ENCODE data around the gene DDR1. TPM values are rescaled to one million over a fixed set of nuclear protein-coding genes. Genes with fewer than 3 reads are reported as not detected.

The DDR1 gene
- total RNA-seq, 4 donors from 2014 or later = 131 to 261 (median 140) TPM

- no peak for DNase-seq
- Histone ChIP-seq H3K4me1 (peaks cover 0 to 44% (median 4%) of the 10 kb centered on the region in 3 donors), H3K4me3 (peak overlapping the region in 1 of 4 donors; percentile 18), H3K27me3 (no peaks in the 10 kb centered on the region), H3K27ac (peak overlapping the region in 3 of 4 donors; percentile 56 to 67 (median 66)), H3K9me3 (peaks cover 0 to 6% (median 0%) of the 10 kb centered on the region in 3 donors), H3K36me3 (peaks cover 2 to 7% (median 3%) of the 10 kb centered on the region in 3 donors)
- WGBS, 2 donors = 20 to 34% methylated on average over 1 to 5 of the region's 8 CpGs
- intact Hi-C loops (cut with DNase I) = no loop called here
- TF ChIP-seq CTCF (IDR thresholded peaks at IDR 0.05) (no peak), POLR2A (IDR thresholded peaks at IDR 0.05) (no peak)
Measured at GRCh38 chr6:30931272-30931671, 47.0 kb downstream of the DDR1 start.

DNA sequence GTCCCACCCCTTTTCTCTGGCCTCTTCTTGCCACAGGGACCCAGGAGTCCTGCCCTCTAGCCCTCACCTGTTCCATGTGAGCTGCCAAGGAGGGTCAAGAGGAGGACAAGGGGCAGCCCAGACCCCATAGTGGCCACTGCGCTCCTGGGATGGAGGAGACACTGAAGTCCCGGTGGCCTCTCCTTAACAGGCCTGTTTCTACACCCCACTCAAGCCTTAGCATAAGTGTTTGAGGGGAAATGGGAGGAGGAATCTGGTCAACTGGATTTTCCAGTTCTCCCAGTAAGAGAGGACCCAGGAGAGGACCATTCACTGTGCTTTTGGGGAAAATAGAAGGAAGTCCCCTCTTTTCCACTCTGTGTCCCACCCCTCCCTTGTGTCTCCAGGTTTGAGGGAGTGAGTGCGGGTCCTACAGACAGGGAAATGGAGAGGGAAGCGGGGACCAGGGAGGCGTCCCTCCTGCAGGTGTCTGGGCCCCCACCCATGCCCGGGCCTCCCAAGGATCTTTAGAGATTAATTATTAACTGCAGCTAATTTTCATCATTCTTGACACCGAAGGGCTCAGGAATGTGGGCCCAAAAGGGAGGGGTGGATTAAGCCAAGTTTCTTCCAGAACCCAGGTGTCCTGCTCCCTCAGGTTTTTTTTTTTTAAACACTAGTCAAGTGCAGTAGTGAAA lies 47.8 kb downstream of the DDR1 start, which contains the start of gene SFTA2:
Gene SFTA2 (minus strand): TSS at position 202 of the 677 bp plus-strand sequence. CDS start 74 bp downstream, at position 128.
- DNase-seq = no peak
- Histone ChIP-seq H3K4me3 (peak within 1 kb of the TSS in 1 of 4 donors; percentile 18), H3K9me3 (peaks cover 0 to 6% (median 0%) of the 10 kb centered on the region in 3 donors), H3K4me1 (peaks cover 0 to 43% (median 4%) of the 10 kb centered on the region in 3 donors), H3K27ac (peak within 1 kb of the TSS in 3 of 4 donors; percentile 56 to 67 (median 66)), H3K36me3 (no peaks in the 10 kb centered on the region), H3K27me3 (no peaks in the 10 kb centered on the region)
- intact Hi-C loops (cut with DNase I) = no loop called here
- 56 to 75% methylated on average over 5 to 6 of the region's 7 CpGs for WGBS, 2 donors
- TF ChIP-seq CTCF (IDR thresholded peaks at IDR 0.05) (no peak), POLR2A (IDR thresholded peaks at IDR 0.05) (no peak)

DNA sequence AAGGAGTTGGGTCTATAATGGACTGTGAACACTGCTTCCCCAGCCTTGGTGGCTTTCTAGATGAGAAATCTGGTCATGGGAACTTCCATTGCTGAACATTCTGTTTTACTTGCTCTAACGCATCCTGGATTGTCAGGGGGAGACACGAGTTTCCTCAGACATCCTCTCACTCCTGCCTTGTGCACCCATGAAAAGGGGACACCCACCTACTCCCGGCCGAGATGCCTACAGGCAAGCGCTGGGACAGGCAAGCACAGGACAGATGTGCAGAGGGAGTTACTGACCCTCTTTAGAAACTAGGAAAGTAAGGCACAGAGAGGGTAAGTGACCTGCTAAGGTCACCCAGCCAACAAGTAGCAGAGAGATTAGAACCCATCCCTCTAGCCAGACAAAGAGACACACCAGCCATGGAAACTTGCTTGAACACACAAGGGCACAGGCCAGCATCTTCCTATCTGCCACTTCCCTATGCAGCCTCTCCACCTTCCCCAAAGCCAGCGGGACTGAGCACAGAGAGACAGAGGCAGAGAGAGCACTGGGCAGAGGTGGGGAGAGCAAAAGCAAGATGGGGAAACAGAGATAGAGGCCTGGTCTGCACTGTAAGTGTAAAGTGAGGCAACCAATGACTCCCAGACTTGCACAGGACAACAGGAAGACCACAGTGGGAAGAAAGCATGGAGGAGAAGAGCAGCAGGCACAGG lies 48.5 kb downstream of the DDR1 start:
- no peak for DNase-seq
- intact Hi-C loops (cut with DNase I) = no loop called here
- H3K27ac ChIP-seq = peak overlapping the region in 2 of 4 donors; percentile 56 to 66
- no peak overlapping the region for H3K4me3 ChIP-seq
- TF ChIP-seq CTCF (IDR thresholded peaks at IDR 0.05) (no peak), POLR2A (IDR thresholded peaks at IDR 0.05) (no peak)
- peaks cover 0 to 50% (median 6%) of the 10 kb centered on the region in 3 donors for H3K4me1 ChIP-seq
- H3K9me3 ChIP-seq = peaks cover 0 to 6% (median 0%) of the 10 kb centered on the region in 3 donors
- WGBS, 2 donors = 64 to 74% methylated on average over 3 to 6 of the region's 6 CpGs
- H3K27me3 ChIP-seq = peaks cover 0 to 1% (median 0%) of the 10 kb centered on the region in 4 donors
- H3K36me3 ChIP-seq = no peaks in the 10 kb centered on the region

DNA sequence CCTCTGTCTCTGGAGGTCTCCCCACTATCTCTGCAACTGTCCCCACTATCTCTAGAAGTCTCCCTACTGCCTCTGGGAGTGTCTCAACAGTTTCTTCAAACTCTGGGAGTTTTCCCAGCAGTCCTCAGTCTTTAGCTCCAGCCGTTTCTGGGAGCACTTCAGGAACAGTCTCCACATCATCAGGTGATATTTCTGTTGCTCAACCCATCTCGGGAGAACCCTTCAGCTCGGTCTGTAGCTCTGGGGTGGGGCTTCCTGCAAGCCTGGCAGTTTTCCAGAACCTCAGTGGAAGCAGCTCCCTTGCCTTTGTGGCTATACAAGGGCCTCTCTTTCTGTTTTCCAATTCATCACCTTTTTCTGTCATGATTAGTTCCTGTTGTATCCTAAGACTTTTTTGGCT lies 50.7 kb downstream of the DDR1 start:
- Histone ChIP-seq H3K9me3 (no peaks in the 10 kb centered on the region), H3K27me3 (peaks cover 0 to 6% (median 0%) of the 10 kb centered on the region in 4 donors), H3K4me3 (no peak overlapping the region), H3K27ac (peak overlapping the region in 1 of 4 donors; percentile 39), H3K4me1 (peaks cover 17 to 72% (median 26%) of the 10 kb centered on the region in 3 donors), H3K36me3 (no peaks in the 10 kb centered on the region)
- WGBS, 2 donors = 20 to 24% methylated on average over 3 of the region's 3 CpGs
- no peak for TF ChIP-seq CTCF (IDR thresholded peaks at IDR 0.05)
- no peak for TF ChIP-seq POLR2A (IDR thresholded peaks at IDR 0.05)
- DNase-seq = no peak
- intact Hi-C loops (cut with DNase I) = no loop called here

DNA sequence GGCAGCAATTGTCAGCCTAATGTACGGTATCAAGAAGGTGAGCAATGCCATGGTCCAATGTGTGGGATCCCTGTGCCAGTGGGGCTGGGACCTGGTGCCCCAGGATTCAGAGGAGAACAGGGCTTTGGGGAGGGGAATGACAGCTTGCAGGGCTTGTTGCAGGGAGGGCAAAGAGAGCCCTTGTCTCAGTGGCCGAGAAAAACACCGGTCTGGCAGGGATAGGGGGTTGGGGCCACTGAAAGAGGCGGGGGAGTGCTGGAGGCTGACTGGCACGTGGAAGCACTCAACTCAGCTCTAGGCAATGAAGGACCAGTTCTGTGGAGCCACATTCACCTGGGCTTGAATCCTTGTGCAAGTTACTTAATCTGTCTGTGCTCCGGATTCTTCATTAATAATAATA lies 52.9 kb downstream of the DDR1 start:
- WGBS, 2 donors = 75 to 78% methylated on average over 5 to 6 of the region's 6 CpGs
- peak overlapping the region in 2 of 4 donors; percentile 87 to 88 for H3K27ac ChIP-seq
- peaks cover 0 to 21% (median 0%) of the 10 kb centered on the region in 4 donors for H3K27me3 ChIP-seq
- H3K36me3 ChIP-seq = no peaks in the 10 kb centered on the region
- intact Hi-C loops (cut with DNase I) = no loop called here
- no peak overlapping the region for H3K4me3 ChIP-seq
- H3K4me1 ChIP-seq = peaks cover 23 to 86% (median 27%) of the 10 kb centered on the region in 3 donors
- DNase-seq = no peak
- TF ChIP-seq CTCF (IDR thresholded peaks at IDR 0.05) (no peak), POLR2A (IDR thresholded peaks at IDR 0.05) (no peak)
- no peaks in the 10 kb centered on the region for H3K9me3 ChIP-seq
